HepG2 (cell line): Measurements from ENCODE around the gene NPHP3. TPM values are rescaled to one million over a fixed set of nuclear protein-coding genes. Genes with fewer than 3 reads are reported as not detected.

Experiments
- ATAC-seq: fragments of 200-7000 bp; cut with Tn5 transposase; 3 replicates; pipeline ENCODE4 v1.9.1; 2020; ENCODE audit warnings: mild to moderate bottlenecking, moderate library complexity
- BruUV-seq: library from RNA; stranded (reverse); fragments of 400-500 nt; replicated peaks from 2 replicates; lab custom pipeline; 2021; lab: Mats Ljungman, UMichigan
- CTCF ChIA-PET: fragments of 300-600 bp; formaldehyde crosslinking; extraction: SDS; loops from one replicate; lab custom pipeline; 2021; ENCODE audit warnings: low total read pairs, inconsistent platforms, low intra/inter-chr PET ratio; lab: Yijun Ruan, JAX
- POLR2A ChIA-PET: fragments of 350-600 bp; sonication (Branson Sonifier 250); formaldehyde crosslinking; loops from one replicate; lab custom pipeline; 2020; ENCODE audit warnings: antibody characterized with exemption, inconsistent platforms; lab: Yijun Ruan, JAX
- DNase-seq: peaks from one replicate; pipeline ENCODE4 v3.0.0-alpha.2; 2015; ENCODE audit warnings: low spot score
- FAIRE-seq: peaks from 3 replicates; lab custom pipeline; 2011; peaks lifted over from hg19 to GRCh38; lab: Jason Lieb, UNC
- H2AFZ ChIP-seq: one replicate; pipeline ENCODE4 v1.6.1; 2011; ENCODE audit warnings: low read length, inconsistent platforms
- H3K27ac ChIP-seq: fragments of 300-600 bp; 3 replicates; pipeline ENCODE4 v1.8.0; 2011; ENCODE audit warnings: mixed run types, mild to moderate bottlenecking, mixed read lengths, low read length, inconsistent platforms; ENCODE audit not compliant: insufficient read depth; ENCODE audit errors: extremely low read length
- H3K27me3 ChIP-seq, 2 experiments: fragments of 200-600 bp in 1 of 2; 2 replicates in 1 of 2; 3 replicates in 1 of 2; pipeline versions ENCODE4 v1.6.0 to v1.8.0; 2011; ENCODE audit warnings: low read length in 2 of 2, mild to moderate bottlenecking in 2 of 2, moderate library complexity in 2 of 2, inconsistent platforms in 1 of 2; ENCODE audit not compliant: insufficient read depth in 2 of 2, control insufficient read depth in 1 of 2
- H3K36me3 ChIP-seq, 2 experiments: fragments of 200-600 bp in 1 of 2; replicated peaks in 1 of 2; 2 replicates in 1 of 2; 3 replicates in 1 of 2; pipeline versions ENCODE4 v1.5.1 to v1.8.0; 2011; ENCODE audit warnings: low read length in 2 of 2, inconsistent platforms in 1 of 2; ENCODE audit not compliant: insufficient read depth in 2 of 2, control insufficient read depth in 1 of 2
- H3K4me1 ChIP-seq: 2 replicates; pipeline ENCODE4 v1.5.1; 2012; ENCODE audit warnings: low read length, inconsistent platforms; ENCODE audit not compliant: insufficient read depth
- H3K4me2 ChIP-seq: 2 replicates; pipeline ENCODE4 v1.6.0; 2011; ENCODE audit warnings: low read depth, low read length, inconsistent platforms
- H3K4me3 ChIP-seq, 3 experiments: fragments of 200-600 bp in 1 of 3; sonication (generic), shearing (Covaris generic) in 1 of 3; replicated peaks in 1 of 3; 2 replicates each; pipeline ENCODE4 v1.5.1; 2011 to 2016; ENCODE audit warnings: low read length in 3 of 3, inconsistent platforms in 2 of 3, low read depth in 2 of 3, mild to moderate bottlenecking in 2 of 3, control low read depth in 1 of 3, mixed read lengths in 1 of 3; ENCODE audit not compliant: insufficient read depth in 1 of 3
- H3K79me2 ChIP-seq: one replicate; pipeline ENCODE4 v1.6.1; 2011; ENCODE audit warnings: low read length, inconsistent platforms; ENCODE audit not compliant: insufficient read depth
- H3K9ac ChIP-seq: 2 replicates; pipeline ENCODE4 v1.6.0; 2011; ENCODE audit warnings: mild to moderate bottlenecking, low read depth, low read length, inconsistent platforms; ENCODE audit not compliant: insufficient read depth
- H3K9me3 ChIP-seq: 2 replicates; pipeline ENCODE4 v1.5.1; 2012; ENCODE audit warnings: mild to moderate bottlenecking, low read length
- H4K20me1 ChIP-seq: 2 replicates; pipeline ENCODE4 v1.6.0; 2011; ENCODE audit warnings: inconsistent platforms, mild to moderate bottlenecking, low read length, moderate library complexity; ENCODE audit not compliant: insufficient read depth
- EEA1 ChIP-seq: sonication (generic); formaldehyde crosslinking; IDR thresholded peaks from 2 replicates; pipeline ENCODE4 v1.5.1; 2020; ENCODE audit warnings: mild to moderate bottlenecking, missing genetic modification reagents, borderline replicate concordance
- HES4 ChIP-seq: sonication (generic); formaldehyde crosslinking; IDR thresholded peaks from 2 replicates; pipeline ENCODE4 v1.9.0; 2021; ENCODE audit warnings: mild to moderate bottlenecking, missing genetic modification reagents, borderline replicate concordance
- KLF16 ChIP-seq, 2 experiments: sonication (generic) in 1 of 2; formaldehyde crosslinking in 1 of 2; IDR thresholded peaks; 2 replicates each; pipeline versions ENCODE4 v1.6.1 to v1.8.0; 2016 to 2023; ENCODE audit warnings: missing genetic modification reagents in 2 of 2, missing compliant biosample characterization in 1 of 2
- MAX ChIP-seq: IDR thresholded peaks from 2 replicates; pipeline ENCODE4 v1.6.1; 2012; ENCODE audit warnings: inconsistent platforms
- NCOA1 ChIP-seq: sonication (generic); formaldehyde crosslinking; IDR thresholded peaks from 2 replicates; pipeline ENCODE4 v1.9.0; 2021; ENCODE audit warnings: missing genetic modification reagents
- RXRA ChIP-seq: sonication (generic); formaldehyde crosslinking; IDR thresholded peaks from 2 replicates; pipeline ENCODE4 v1.5.1; 2020; ENCODE audit warnings: missing genetic modification reagents
- SOX5 ChIP-seq: IDR thresholded peaks from 2 replicates; pipeline ENCODE4 v1.6.1; 2016; ENCODE audit warnings: borderline replicate concordance
- ZBTB25 ChIP-seq: IDR thresholded peaks from 2 replicates; pipeline ENCODE4 v1.6.1; 2018; ENCODE audit warnings: missing genetic modification reagents
- ZNF432 ChIP-seq: sonication (generic); formaldehyde crosslinking; IDR thresholded peaks from 2 replicates; pipeline ENCODE4 v1.5.0; 2020; ENCODE audit warnings: missing genetic modification reagents, mild to moderate bottlenecking, borderline replicate concordance
- ZNF710 ChIP-seq: sonication (generic); formaldehyde crosslinking; IDR thresholded peaks from 2 replicates; pipeline ENCODE4 v1.5.0; 2020; ENCODE audit warnings: mild to moderate bottlenecking, missing genetic modification reagents, borderline replicate concordance
- ZNF780A ChIP-seq: sonication (generic); formaldehyde crosslinking; IDR thresholded peaks from 2 replicates; pipeline ENCODE4 v1.8.0; 2022; ENCODE audit warnings: mild to moderate bottlenecking, missing genetic modification reagents, moderate library complexity
- ZNF800 ChIP-seq: sonication (generic); formaldehyde crosslinking; IDR thresholded peaks from 2 replicates; pipeline ENCODE4 v1.4.0; 2020; ENCODE audit warnings: missing genetic modification reagents
- WGBS: methylation state at CpG from one replicate; pipeline ENCODE4 v1.1.6; 2017; ENCODE audit warnings: low lambda C conversion rate; 5-methylcytosine and 5-hydroxymethylcytosine counted together
- in situ Hi-C: cut with HindIII; loops from 2 replicates; pipeline ENCODE4 v1.10.0; 2017; ENCODE audit warnings: low pct_unique_long_range_greater_than_20kb; ENCODE audit not compliant: extremely low pct_ligation_motif_present
- intact Hi-C: fragments of 100-400 bp; cut with micrococcal nuclease; formaldehyde crosslinking; loops from one replicate; pipeline ENCODE4 v1.10.0; 2022; ENCODE audit not compliant: unreplicated experiment
- polyA plus RNA-seq, 8 experiments: library from polyadenylated mRNA; depleted of rRNA in 3 of 8; stranded (reverse) in 7 of 8; unstranded in 1 of 8; fragments of >200 nt; fragmentation: Illumina TruSeq in 4 of 8; extraction: Trizol in 4 of 8; gene quantifications; 2 replicates each; pipeline versions ENCODE4 v1.2.1 to v1.2.3, GENCODE V29; 2011 to 2016; ENCODE audit warnings: low read depth in 4 of 8, missing spikeins in 1 of 8, mixed read lengths in 1 of 8; ENCODE audit not compliant: insufficient read depth in 1 of 8
- total RNA-seq, 5 experiments: library from RNA; depleted of rRNA; stranded (reverse); fragments of >200 nt; fragmentation: Illumina TruSeq; extraction: Trizol; gene quantifications; 2 replicates each; pipeline ENCODE4 v1.2.3, GENCODE V29; 2016; ENCODE audit warnings: low read depth in 1 of 5

The NPHP3 gene
- total and polyA plus RNA-seq, 2 of the 13 experiments (the other 11 are each of a cell fraction or from before 2014, with no cell fraction given) = 11.0 to 20.2 TPM

- ATAC-seq = no peak
- POLR2A ChIA-PET = no interaction called here
- CTCF ChIA-PET = no interaction called here
- no peaks in the 10 kb centered on the region for H4K20me1 ChIP-seq
- BruUV-seq = no TSS peak
- intact Hi-C loops = no loop called here
- H3K9ac ChIP-seq = no peak overlapping the region
- TF ChIP-seq ZNF780A = no peak
- TF ChIP-seq ZNF710 (CRISPR knock-in tag) = no peak
- no peak for DNase-seq
- no peaks in the 10 kb centered on the region for H3K9me3 ChIP-seq
- no peak overlapping the region for H2AFZ ChIP-seq
- in situ Hi-C loops = no loop called here
- H3K36me3 ChIP-seq = no peaks in the 10 kb centered on the region; a peak in 1 of 5 replicates
- WGBS = 97% methylated on average over 2 of the region's 2 CpGs
- H3K4me3 ChIP-seq = no peak overlapping the region
- H3K4me2 ChIP-seq = no peak overlapping the region
- H3K27me3 ChIP-seq = no peaks in the 10 kb centered on the region
- H3K4me1 ChIP-seq = peaks cover 24% of the 10 kb centered on the region
- H3K79me2 ChIP-seq = peaks cover 6% of the 10 kb centered on the region
- no peak overlapping the region for H3K27ac ChIP-seq
- no peak for FAIRE-seq
Observed at GRCh38 chr3:132654190-132654589, 68.0 kb downstream of the NPHP3 start.

- FAIRE-seq = no peak
- in situ Hi-C loops (no loop called here), intact Hi-C loops (no loop called here)
- ChIA-PET POLR2A (interaction anchor here (1.2 kb wide), 1 partner anchor 9 kb away, joined by 3 read pairs; no protein-coding TSS in a partner anchor), CTCF (no interaction called here)
- Histone ChIP-seq H3K4me2 (no peak overlapping the region), H3K36me3 (no peaks in the 10 kb centered on the region; a peak in 1 of 5 replicates), H4K20me1 (no peaks in the 10 kb centered on the region), H3K9me3 (no peaks in the 10 kb centered on the region), H3K79me2 (peaks cover 6% of the 10 kb centered on the region), H3K4me1 (peaks cover 25% of the 10 kb centered on the region), H2AFZ (no peak overlapping the region), H3K9ac (no peak overlapping the region), H3K27ac (no peak overlapping the region), H3K27me3 (no peaks in the 10 kb centered on the region), H3K4me3 (no peak overlapping the region)
- no peak for ATAC-seq
- BruUV-seq = no TSS peak
- DNase-seq = no peak
- WGBS = 100% methylated on average over 1 of the region's 1 CpG
- no peak for TF ChIP-seq EEA1
- no peak for TF ChIP-seq MAX
- TF ChIP-seq ZNF800 (CRISPR knock-in tag) = no peak
- TF ChIP-seq ZBTB25 (CRISPR knock-in tag) = no peak
- TF ChIP-seq RXRA (CRISPR knock-in tag) = no peak
- TF ChIP-seq NCOA1 (CRISPR knock-in tag) = no peak
- TF ChIP-seq HES4 (CRISPR knock-in tag) = no peak
- no peak for TF ChIP-seq KLF16 (CRISPR knock-in tag; IDR thresholded peaks at IDR 0.05)
- TF ChIP-seq SOX5 (CRISPR knock-in tag) = no peak
- no peak for TF ChIP-seq ZNF432 (CRISPR knock-in tag)
Observed at GRCh38 chr3:132652640-132653270, 69.5 kb downstream of the NPHP3 start.
